Measurements from ENCODE around the gene SV2A. TPM values are rescaled to one million over a fixed set of nuclear protein-coding genes. Genes with fewer than 3 reads are reported as not detected.
"Not testable (repeated sequence)": the region's sequence is repeated elsewhere in the genome, so short reads cannot be mapped to it uniquely, and the experiment has no call there.

The SV2A gene
- total RNA-seq, 1 experiment from 2014 or later: not detected

DNA sequence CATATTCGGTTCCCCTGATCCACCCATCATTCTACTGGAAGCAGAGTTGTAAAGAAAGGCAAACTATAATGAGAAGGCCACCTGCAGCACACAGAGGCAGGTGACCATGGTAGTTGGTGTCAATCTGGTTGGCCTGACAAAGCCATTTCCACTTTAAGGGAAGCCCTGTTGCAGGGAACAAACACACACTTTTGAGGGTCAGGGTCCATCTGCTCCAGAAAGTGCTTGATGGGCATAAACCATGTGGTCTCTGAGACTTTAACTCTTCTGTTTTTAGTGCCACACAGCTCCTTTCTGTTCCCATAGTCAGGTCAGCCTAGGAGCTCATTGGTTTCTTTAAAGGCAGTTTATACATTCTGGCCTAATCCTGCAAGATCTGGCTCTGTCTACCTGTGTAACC, 35.8 kb downstream of the SV2A start:
- H3K4me3 ChIP-seq (ENCODE audit: low read length): no peak overlapping the region
- H3K9ac ChIP-seq (ENCODE audit: low read length): no peak overlapping the region
- no peaks in the 10 kb centered on the region for H3K79me2 ChIP-seq (ENCODE audit: low read length)
- no peak overlapping the region for H3K27ac ChIP-seq (ENCODE audit: low read length)
- no peak overlapping the region for H2AFZ ChIP-seq (ENCODE audit: low read length)
- H3K9me3 ChIP-seq (ENCODE audit: low read length): no peaks in the 10 kb centered on the region
- no peaks in the 10 kb centered on the region for H3K27me3 ChIP-seq (ENCODE audit: low read length)
- no peaks in the 10 kb centered on the region for H4K20me1 ChIP-seq (ENCODE audit: insufficient read depth, low read depth, low read length)
- H3K36me3 ChIP-seq (ENCODE audit: insufficient read depth, low read length): no peaks in the 10 kb centered on the region
- no peak for DNase-seq
- no peaks in the 10 kb centered on the region for H3K9me2 ChIP-seq (replicated peaks; ENCODE audit: insufficient read depth, low read length)
- H3K4me1 ChIP-seq (ENCODE audit: low read length): peaks cover 23% of the 10 kb centered on the region
- no peak overlapping the region for H3K4me2 ChIP-seq (ENCODE audit: low read depth, low read length, poor library complexity, severe bottlenecking)

GRCh38 chr1:149879556-149879955, 38.1 kb downstream of the SV2A start:
- H3K79me2 ChIP-seq (ENCODE audit: low read length): no peaks in the 10 kb centered on the region
- no peaks in the 10 kb centered on the region for H3K36me3 ChIP-seq (ENCODE audit: insufficient read depth, low read length)
- no peaks in the 10 kb centered on the region for H3K9me2 ChIP-seq (replicated peaks; ENCODE audit: insufficient read depth, low read length)
- no peak overlapping the region for H3K4me2 ChIP-seq (ENCODE audit: low read depth, low read length, poor library complexity, severe bottlenecking)
- no peaks in the 10 kb centered on the region for H3K27me3 ChIP-seq (ENCODE audit: low read length)
- peaks cover 5% of the 10 kb centered on the region for H3K4me1 ChIP-seq (ENCODE audit: low read length)
- H3K9ac ChIP-seq (ENCODE audit: low read length): no peak overlapping the region
- no peak overlapping the region for H3K27ac ChIP-seq (ENCODE audit: low read length)
- no peak overlapping the region for H2AFZ ChIP-seq (ENCODE audit: low read length)
- DNase-seq: no peak
- H3K4me3 ChIP-seq (ENCODE audit: low read length): no peak overlapping the region
- H4K20me1 ChIP-seq (ENCODE audit: insufficient read depth, low read depth, low read length): no peaks in the 10 kb centered on the region
- no peaks in the 10 kb centered on the region for H3K9me3 ChIP-seq (ENCODE audit: low read length)

- H4K20me1 ChIP-seq (ENCODE audit: insufficient read depth, low read depth, low read length): no peaks in the 10 kb centered on the region
- no peaks in the 10 kb centered on the region for H3K9me3 ChIP-seq (ENCODE audit: low read length)
- no peaks in the 10 kb centered on the region for H3K36me3 ChIP-seq (ENCODE audit: insufficient read depth, low read length)
- no peak overlapping the region for H3K4me2 ChIP-seq (ENCODE audit: low read depth, low read length, poor library complexity, severe bottlenecking)
- no peak for DNase-seq
- no peaks in the 10 kb centered on the region for H3K9me2 ChIP-seq (replicated peaks; ENCODE audit: insufficient read depth, low read length)
- H3K9ac ChIP-seq (ENCODE audit: low read length): no peak overlapping the region
- H3K4me3 ChIP-seq (ENCODE audit: low read length): no peak overlapping the region
- H3K27me3 ChIP-seq (ENCODE audit: low read length): no peaks in the 10 kb centered on the region
- no peak overlapping the region for H3K27ac ChIP-seq (ENCODE audit: low read length)
- no peaks in the 10 kb centered on the region for H3K79me2 ChIP-seq (ENCODE audit: low read length)
- no peak overlapping the region for H2AFZ ChIP-seq (ENCODE audit: low read length)
- H3K4me1 ChIP-seq (ENCODE audit: low read length): no peaks in the 10 kb centered on the region
Measured at GRCh38 chr1:149877211-149877946, 40.3 kb downstream of the SV2A start.

- H3K27me3 ChIP-seq (ENCODE audit: low read length); H3K4me1 ChIP-seq (ENCODE audit: low read length); H3K36me3 ChIP-seq (ENCODE audit: insufficient read depth, low read length); DNase-seq; H3K4me2 ChIP-seq (ENCODE audit: low read depth, low read length, poor library complexity, severe bottlenecking); H3K9me2 ChIP-seq (replicated peaks; ENCODE audit: insufficient read depth, low read length); H2AFZ ChIP-seq (ENCODE audit: low read length); H4K20me1 ChIP-seq (ENCODE audit: insufficient read depth, low read depth, low read length); H3K9ac ChIP-seq (ENCODE audit: low read length); H3K9me3 ChIP-seq (ENCODE audit: low read length); H3K27ac ChIP-seq (ENCODE audit: low read length); H3K79me2 ChIP-seq (ENCODE audit: low read length); H3K4me3 ChIP-seq (ENCODE audit: low read length): not testable (repeated sequence)
Measured at GRCh38 chr1:149873060-149873459, 44.6 kb downstream of the SV2A start.

- H3K79me2 ChIP-seq (ENCODE audit: low read length); H3K9me3 ChIP-seq (ENCODE audit: low read length): not testable (repeated sequence)
Measured at GRCh38 chr1:149866887-149867286, 50.8 kb downstream of the SV2A start.

GRCh38 chr1:149861497-149862054, 56.1 kb downstream of the SV2A start:
- not testable (repeated sequence) for DNase-seq; H2AFZ ChIP-seq (ENCODE audit: low read length); H3K9me2 ChIP-seq (replicated peaks; ENCODE audit: insufficient read depth, low read length); H3K27ac ChIP-seq (ENCODE audit: low read length); H3K79me2 ChIP-seq (ENCODE audit: low read length); H4K20me1 ChIP-seq (ENCODE audit: insufficient read depth, low read depth, low read length); H3K36me3 ChIP-seq (ENCODE audit: insufficient read depth, low read length); H3K9ac ChIP-seq (ENCODE audit: low read length); H3K4me1 ChIP-seq (ENCODE audit: low read length); H3K27me3 ChIP-seq (ENCODE audit: low read length); H3K9me3 ChIP-seq (ENCODE audit: low read length); H3K4me3 ChIP-seq (ENCODE audit: low read length); H3K4me2 ChIP-seq (ENCODE audit: low read depth, low read length, poor library complexity, severe bottlenecking)

More at GRCh38 chr1:149866887-149867286, 50.8 kb downstream of the SV2A start:
- H3K27ac ChIP-seq (ENCODE audit: low read length); H2AFZ ChIP-seq (ENCODE audit: low read length); H3K9me2 ChIP-seq (replicated peaks; ENCODE audit: insufficient read depth, low read length); H3K27me3 ChIP-seq (ENCODE audit: low read length); H4K20me1 ChIP-seq (ENCODE audit: insufficient read depth, low read depth, low read length); H3K4me2 ChIP-seq (ENCODE audit: low read depth, low read length, poor library complexity, severe bottlenecking); H3K4me1 ChIP-seq (ENCODE audit: low read length); H3K9ac ChIP-seq (ENCODE audit: low read length); DNase-seq; H3K4me3 ChIP-seq (ENCODE audit: low read length); H3K36me3 ChIP-seq (ENCODE audit: insufficient read depth, low read length): not testable (repeated sequence)

GRCh38 chr1:149860684-149861496, 56.8 kb downstream of the SV2A start:
- H4K20me1 ChIP-seq (ENCODE audit: insufficient read depth, low read depth, low read length); H3K9me2 ChIP-seq (replicated peaks; ENCODE audit: insufficient read depth, low read length); H3K9me3 ChIP-seq (ENCODE audit: low read length); H3K4me3 ChIP-seq (ENCODE audit: low read length); H3K4me2 ChIP-seq (ENCODE audit: low read depth, low read length, poor library complexity, severe bottlenecking); H3K27me3 ChIP-seq (ENCODE audit: low read length); H3K27ac ChIP-seq (ENCODE audit: low read length); H3K79me2 ChIP-seq (ENCODE audit: low read length); H3K4me1 ChIP-seq (ENCODE audit: low read length); H3K9ac ChIP-seq (ENCODE audit: low read length); H3K36me3 ChIP-seq (ENCODE audit: insufficient read depth, low read length); H2AFZ ChIP-seq (ENCODE audit: low read length); DNase-seq: not testable (repeated sequence)

DNA sequence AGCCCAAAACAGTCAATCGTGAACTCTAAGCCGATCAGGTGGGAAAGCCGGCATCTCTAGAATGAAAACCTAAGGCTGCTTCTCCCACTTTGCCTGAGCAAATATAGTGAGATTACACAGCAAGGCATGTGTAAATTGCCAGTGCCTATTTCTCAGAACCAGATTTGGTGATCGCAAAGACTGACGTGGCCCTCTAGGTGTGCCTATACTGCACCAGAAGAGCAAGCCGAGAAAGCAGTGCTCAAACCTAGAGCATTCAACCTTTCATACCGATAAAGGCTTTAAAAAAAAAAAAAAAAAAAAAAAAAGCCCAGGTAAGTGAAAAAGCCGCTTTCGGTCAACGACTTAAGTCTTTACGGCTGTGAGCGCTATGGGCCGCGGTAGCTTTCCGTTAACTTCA, 57.4 kb downstream of the SV2A start:
- not testable (repeated sequence) for H3K27ac ChIP-seq (ENCODE audit: low read length); H3K4me3 ChIP-seq (ENCODE audit: low read length); H3K9me3 ChIP-seq (ENCODE audit: low read length); H4K20me1 ChIP-seq (ENCODE audit: insufficient read depth, low read depth, low read length); H3K79me2 ChIP-seq (ENCODE audit: low read length); H2AFZ ChIP-seq (ENCODE audit: low read length); H3K9ac ChIP-seq (ENCODE audit: low read length); H3K4me1 ChIP-seq (ENCODE audit: low read length); H3K9me2 ChIP-seq (replicated peaks; ENCODE audit: insufficient read depth, low read length); H3K36me3 ChIP-seq (ENCODE audit: insufficient read depth, low read length); DNase-seq; H3K27me3 ChIP-seq (ENCODE audit: low read length); H3K4me2 ChIP-seq (ENCODE audit: low read depth, low read length, poor library complexity, severe bottlenecking)
